Ovary (tissue), 9 donors: ENCODE data around the gene MIER2. TPM values are rescaled to one million over a fixed set of nuclear protein-coding genes. Genes with fewer than 3 reads are reported as not detected.

ENCODE experiments used
- DNase-seq, 5 donors: peaks; one replicate each; pipeline ENCODE4 v3.0.0-alpha.2; 2019 to 2020
- H3K27ac ChIP-seq, 2 donors: fragments of 200-600 bp; one replicate each; pipeline versions ENCODE4 v1.5.1 to v1.8.0; 2019 to 2022
- H3K27me3 ChIP-seq: fragments of 200-600 bp; one replicate; pipeline ENCODE4 v1.8.0; 2022
- H3K36me3 ChIP-seq: fragments of 200-600 bp; sonication (generic); one replicate; pipeline ENCODE4 v1.5.1; 2019
- H3K4me1 ChIP-seq: one replicate; pipeline ENCODE4 v1.8.1; 2013; ENCODE audit warnings: mild to moderate bottlenecking, moderate library complexity; ENCODE audit not compliant: insufficient read depth
- H3K4me3 ChIP-seq: fragments of 200-600 bp; sonication (generic); one replicate; pipeline ENCODE4 v1.5.1; 2017
- H3K9me3 ChIP-seq, 2 donors: fragments of 200-600 bp in 1 of 2; sonication (generic) in 1 of 2; one replicate each; pipeline versions ENCODE4 v1.5.1 to v1.8.1; 2013 to 2019; ENCODE audit warnings: mild to moderate bottlenecking in 1 of 2, moderate library complexity in 1 of 2
- CTCF ChIP-seq, 3 donors: fragments of 450-650 bp in 2 of 3; fragments of 200-600 bp in 1 of 3; IDR thresholded peaks; one replicate each; pipeline versions ENCODE4 v1.5.1 to v1.8.0; 2016 to 2022; ENCODE audit warnings: antibody characterized with exemption in 3 of 3, mild to moderate bottlenecking in 1 of 3
- EP300 ChIP-seq: sonication (generic); formaldehyde crosslinking; IDR thresholded peaks from one replicate; pipeline ENCODE4 v1.6.1; 2017; ENCODE audit warnings: antibody characterized with exemption
- POLR2A ChIP-seq: fragments of 450-650 bp; IDR thresholded peaks from one replicate; pipeline ENCODE4 v1.6.1; 2017; ENCODE audit warnings: antibody characterized with exemption, mild to moderate bottlenecking, moderate library complexity
- WGBS, 3 donors: extraction: QIAGEN DNeasy Blood & Tissue Kit in 1 of 3; methylation state at CpG; one replicate each; pipeline versions ENCODE4 v1.1.5 to v1.1.7; 2013 to 2017; 5-methylcytosine and 5-hydroxymethylcytosine counted together
- intact Hi-C, 4 donors: fragments of 100-400 bp; cut with DNase I; formaldehyde crosslinking; loops; one replicate each; pipeline versions ENCODE4 v1.11.0 to v1.15.1; 2022 to 2023
- polyA plus RNA-seq, 2 donors: library from polyadenylated mRNA; stranded (reverse); fragments of 200-250 nt in 1 of 2; fragments of 350-450 nt in 1 of 2; fragmentation: Illumina TruSeq in 1 of 2; extraction: RNeasy Lipid Tissue Mini Kit (QIAGEN cat#74804) in 1 of 2; gene quantifications; one replicate each; pipeline ENCODE4 v1.2.3, GENCODE V29; 2013 to 2014
- total RNA-seq, 7 donors: library from RNA; depleted of rRNA in 2 of 7; stranded (reverse); fragments of >200 nt in 2 of 7; fragmentation: NEBNext Ultra II Directional in 3 of 7; extraction: Animal tissue kit (Norgen Biotek cat#: 25700) in 3 of 7; gene quantifications; one replicate each; pipeline versions ENCODE4 v1.1.0 to v1.2.4, GENCODE V29; 2016 to 2023
- donor health status: DM: no; HTN: no; CAD: no; lungs with moderate emphysema.
- donor health status: DM: no; HTN: no; CAD: no.
- donor health status: Bipolar disorder and iron deficiency.
- donor health status: DM: yes; HTN: yes; CAD: no.
- donor health status: DM: no; HTN: no; CAD: no.
- donor health status: DM: yes; HTN: yes; CAD: no.

MIER2 gene
- total and polyA plus RNA-seq, 9 donors = 9.8 to 29.6 (median 21.7) TPM

- TF ChIP-seq CTCF (IDR thresholded peaks at IDR 0.05) = no peak
- TF ChIP-seq EP300 = no peak
- Histone ChIP-seq H3K27ac (no peak overlapping the region), H3K4me3 (no peak overlapping the region), H3K36me3 (peaks cover 3% of the 10 kb centered on the region), H3K9me3 (no peaks in the 10 kb centered on the region), H3K27me3 (no peaks in the 10 kb centered on the region), H3K4me1 (no peaks in the 10 kb centered on the region)
- DNase-seq = no peak
- intact Hi-C loops = no loop called here
- 97 to 99% (median 98%) methylated on average over 8 of the region's 8 CpGs for WGBS, 3 donors
Measured at GRCh38 chr19:324716-325115, 19.9 kb downstream of the MIER2 start.

GRCh38 chr19:322616-323015 lies 22.0 kb downstream of the MIER2 start:
- Histone ChIP-seq H3K4me1 (no peaks in the 10 kb centered on the region), H3K36me3 (no peaks in the 10 kb centered on the region), H3K27me3 (no peaks in the 10 kb centered on the region), H3K27ac (no peak overlapping the region), H3K4me3 (no peak overlapping the region), H3K9me3 (no peaks in the 10 kb centered on the region)
- 84 to 86% (median 85%) methylated on average over 13 of the region's 13 CpGs for WGBS, 3 donors
- intact Hi-C loops = no loop called here
- DNase-seq = peak in 1 of 5 donors; percentile 8
- TF ChIP-seq POLR2A (no peak), CTCF (IDR thresholded peaks at IDR 0.05) (no peak), EP300 (no peak)

- H3K27me3 ChIP-seq = no peaks in the 10 kb centered on the region
- H3K4me1 ChIP-seq = no peaks in the 10 kb centered on the region
- DNase-seq = no peak
- no peak overlapping the region for H3K27ac ChIP-seq
- intact Hi-C loops = loop anchor here in 1 of 4 donors (10.0 kb wide), 1 partner anchor 56 kb away; a partner anchor contains a TSS
- H3K9me3 ChIP-seq = no peaks in the 10 kb centered on the region
- WGBS, 3 donors = 91 to 97% (median 93%) methylated on average over 5 of the region's 5 CpGs
- no peak overlapping the region for H3K4me3 ChIP-seq
- H3K36me3 ChIP-seq = no peaks in the 10 kb centered on the region
- TF ChIP-seq CTCF (IDR thresholded peaks at IDR 0.05) (no peak), EP300 (no peak), POLR2A (no peak)
Measured at GRCh38 chr19:318509-318774, 26.2 kb downstream of the MIER2 start.

- no peak overlapping the region for H3K27ac ChIP-seq
- H3K9me3 ChIP-seq = no peaks in the 10 kb centered on the region
- H3K4me1 ChIP-seq = no peaks in the 10 kb centered on the region
- H3K27me3 ChIP-seq = no peaks in the 10 kb centered on the region
- TF ChIP-seq EP300 = no peak
- no peak for TF ChIP-seq CTCF (IDR thresholded peaks at IDR 0.05)
- no peak for TF ChIP-seq POLR2A
- H3K4me3 ChIP-seq = no peak overlapping the region
- no peaks in the 10 kb centered on the region for H3K36me3 ChIP-seq
- intact Hi-C loops = loop anchor here in 1 of 4 donors (10.0 kb wide), 1 partner anchor 57 kb away; a partner anchor contains a TSS
- 91 to 96% (median 94%) methylated on average over 10 of the region's 10 CpGs for WGBS, 3 donors
- DNase-seq = no peak
Measured at GRCh38 chr19:317710-318508, 26.7 kb downstream of the MIER2 start.
